Right lung (tissue), 5 donors: ENCODE data around the gene BMAL1. TPM values are rescaled to one million over a fixed set of nuclear protein-coding genes. Genes with fewer than 3 reads are reported as not detected.

Experiments
- DNase-seq, 2 donors: peaks; one replicate each; pipeline ENCODE4 v3.0.0-alpha.2; 2013
- polyA plus RNA-seq, 5 donors: library from polyadenylated mRNA; unstranded; fragments of 120-200 nt; gene quantifications; one replicate each; pipeline versions ENCODE4 v1.2.1 to v1.2.3, GENCODE V29; 2013; ENCODE audit warnings: inconsistent platforms in 1 of 5, low replicate concordance in 1 of 5; ENCODE audit not compliant: insufficient read length in 5 of 5, insufficient read depth in 1 of 5

The BMAL1 gene
- polyA plus RNA-seq, 5 donors, result 9.1 to 14.4 (median 12.0) TPM

GRCh38 chr11:13315517-13316432 is 38.2 kb downstream of the BMAL1 start:
- DNase-seq, result no peak

GRCh38 chr11:13316528-13316961 is 39.0 kb downstream of the BMAL1 start:
- DNase-seq, result no peak

- DNase-seq, result no peak
Measured at GRCh38 chr11:13317293-13318080, 39.9 kb downstream of the BMAL1 start.

GRCh38 chr11:13318498-13319295 is 41.1 kb downstream of the BMAL1 start:
- DNase-seq, result no peak

- DNase-seq, result no peak
Measured at GRCh38 chr11:13320688-13321087, 43.1 kb downstream of the BMAL1 start.

GRCh38 chr11:13321431-13321830 is 43.8 kb downstream of the BMAL1 start:
- DNase-seq, result no peak

GRCh38 chr11:13324141-13324540 is 46.6 kb downstream of the BMAL1 start:
- DNase-seq, result no peak

DNA sequence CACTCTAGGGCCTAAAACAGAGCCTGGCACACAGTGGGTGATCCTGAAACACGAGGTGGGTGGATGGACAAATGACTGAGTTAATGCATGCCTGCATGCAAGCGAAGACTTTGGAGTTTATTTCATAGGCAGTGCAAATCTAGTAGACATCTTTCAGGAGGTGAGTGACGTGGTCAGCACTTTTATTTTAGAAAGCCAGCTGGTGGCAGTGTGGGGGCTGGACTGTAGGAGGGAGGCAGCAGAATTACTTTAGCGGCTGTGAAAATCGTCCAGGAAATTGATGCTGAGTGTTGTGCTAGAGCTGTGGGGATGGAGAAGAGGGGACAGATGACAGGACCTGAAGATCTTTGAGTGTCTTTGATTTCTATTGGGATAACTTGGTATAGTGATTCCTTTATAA is 47.1 kb downstream of the BMAL1 start:
- no peak for DNase-seq

- DNase-seq, result no peak
Measured at GRCh38 chr11:13327421-13327820, 49.8 kb downstream of the BMAL1 start.

DNA sequence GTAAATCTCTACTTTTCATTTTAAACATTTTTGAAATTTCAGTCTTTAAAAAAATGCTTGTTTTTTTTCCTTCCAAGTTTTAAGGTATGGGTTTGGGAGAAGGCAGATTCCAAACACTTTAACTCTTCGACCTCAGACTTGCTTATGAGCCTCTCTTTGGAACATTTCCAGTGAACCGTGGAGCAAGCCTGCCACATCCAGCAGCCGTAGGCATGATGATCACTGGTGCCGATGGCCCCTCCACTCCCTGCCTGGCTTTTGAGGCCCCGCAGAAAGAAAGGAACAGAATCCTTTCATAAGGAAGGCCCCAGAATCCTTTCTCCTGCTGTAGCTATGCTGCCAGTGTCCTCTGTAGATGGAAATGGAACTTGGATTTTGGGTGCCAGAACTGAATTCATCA is 50.7 kb downstream of the BMAL1 start:
- no peak for DNase-seq

DNA sequence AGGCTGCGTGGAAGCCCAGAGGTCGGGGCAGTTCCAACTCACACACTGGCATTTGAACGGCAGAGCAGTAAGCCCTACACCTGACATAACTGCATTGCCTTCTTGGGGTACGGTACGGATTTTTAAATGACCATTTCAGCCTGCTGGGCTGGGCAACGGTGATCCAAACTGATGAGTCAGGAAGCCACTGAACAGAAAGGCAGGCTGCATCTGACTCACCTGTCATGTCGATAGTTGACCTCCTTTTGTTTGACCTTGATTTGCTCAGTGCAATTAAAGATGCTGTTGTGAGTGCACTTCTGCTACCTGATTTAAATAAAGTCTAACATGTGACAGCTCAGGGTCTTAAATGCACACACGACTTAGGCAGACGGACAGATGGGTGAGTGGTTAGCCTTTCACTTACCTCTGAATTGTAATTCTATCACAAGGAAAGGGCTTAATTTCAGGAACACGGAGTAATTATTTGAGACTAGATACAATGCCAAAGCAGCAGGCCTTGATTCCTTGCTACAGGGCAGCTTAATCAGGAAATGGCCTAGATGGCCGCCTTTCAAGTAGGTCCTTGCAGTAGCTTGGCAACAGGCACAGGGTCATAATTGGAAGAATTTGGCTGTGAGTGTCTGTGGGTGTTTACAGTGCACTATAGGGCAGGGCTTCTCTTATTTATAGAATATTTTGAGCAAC is 52.2 kb downstream of the BMAL1 start:
- DNase-seq, result peak in 1 of 2 donors; percentile 26

- no peak for DNase-seq
Measured at GRCh38 chr11:13332124-13332523, 54.5 kb downstream of the BMAL1 start.

- no peak for DNase-seq
Measured at GRCh38 chr11:13333456-13333957, 55.9 kb downstream of the BMAL1 start.

- no peak for DNase-seq
Measured at GRCh38 chr11:13334034-13334786, 56.6 kb downstream of the BMAL1 start.

GRCh38 chr11:13335319-13335718 is 57.7 kb downstream of the BMAL1 start:
- peak in 1 of 2 donors; percentile 23 for DNase-seq

GRCh38 chr11:13336246-13336878 is 58.8 kb downstream of the BMAL1 start:
- no peak for DNase-seq

DNA sequence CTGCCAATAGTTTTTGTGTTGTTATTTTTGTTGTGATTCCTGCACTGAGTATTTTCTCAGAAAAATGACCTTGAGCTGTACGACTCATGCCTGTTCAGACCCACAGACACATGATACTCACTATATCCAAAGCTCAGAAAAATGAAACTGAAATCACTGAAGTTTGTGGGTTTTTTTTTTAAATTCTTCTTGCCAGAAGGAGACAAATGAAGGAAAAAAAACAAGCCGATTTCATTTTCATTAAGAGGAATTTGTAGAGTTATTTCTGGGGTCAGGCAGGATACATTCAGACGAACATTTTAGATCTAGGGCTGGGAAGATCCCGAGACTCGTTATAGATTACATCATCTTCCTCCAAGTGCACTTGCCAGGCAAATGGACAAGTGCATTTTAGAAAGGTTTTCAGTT is 60.4 kb downstream of the BMAL1 start:
- no peak for DNase-seq

- no peak for DNase-seq
Measured at GRCh38 chr11:13338427-13339069, 61.0 kb downstream of the BMAL1 start.
